COLO829 (cell line): Measurements from ENCODE around the gene PTTG1IP.
A peak's percentile ranks its signal among the peaks of the same experiment; 100 is the strongest.

Experiments used
- DNase-seq: peaks from one replicate; pipeline ENCODE4 v3.0.0; 2012; ENCODE audit warnings: low spot score

Gene PTTG1IP

GRCh38 chr21:44865561-44866280 lies 7.8 kb downstream of the PTTG1IP start:
- peak; percentile 75 for DNase-seq

GRCh38 chr21:44862869-44863685 lies 10.4 kb downstream of the PTTG1IP start:
- no peak for DNase-seq

GRCh38 chr21:44858791-44859190 lies 14.7 kb downstream of the PTTG1IP start:
- no peak for DNase-seq

GRCh38 chr21:44858291-44858690 lies 15.2 kb downstream of the PTTG1IP start:
- DNase-seq = no peak

GRCh38 chr21:44857127-44857892 lies 16.2 kb downstream of the PTTG1IP start:
- DNase-seq = no peak

DNA sequence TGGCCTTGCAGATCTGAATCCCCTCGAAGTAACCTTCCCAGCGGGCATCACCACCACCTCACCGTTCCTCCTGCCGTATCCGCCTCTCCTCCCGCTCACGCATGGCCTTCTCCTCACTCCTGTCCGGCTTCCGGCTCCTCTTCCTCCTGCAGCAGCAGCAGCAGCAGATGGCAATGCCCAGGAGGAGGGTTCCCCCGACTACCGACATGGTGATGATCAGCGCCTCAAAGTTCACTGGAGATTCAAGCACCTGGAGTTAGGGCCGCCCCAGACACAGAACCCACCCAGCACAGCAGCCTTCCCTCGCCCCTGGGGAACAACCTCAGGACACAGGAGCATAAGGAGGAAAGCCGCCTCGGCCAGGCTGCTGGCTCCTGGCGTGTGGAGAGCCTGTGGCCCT lies 17.4 kb downstream of the PTTG1IP start:
- DNase-seq = no peak

DNA sequence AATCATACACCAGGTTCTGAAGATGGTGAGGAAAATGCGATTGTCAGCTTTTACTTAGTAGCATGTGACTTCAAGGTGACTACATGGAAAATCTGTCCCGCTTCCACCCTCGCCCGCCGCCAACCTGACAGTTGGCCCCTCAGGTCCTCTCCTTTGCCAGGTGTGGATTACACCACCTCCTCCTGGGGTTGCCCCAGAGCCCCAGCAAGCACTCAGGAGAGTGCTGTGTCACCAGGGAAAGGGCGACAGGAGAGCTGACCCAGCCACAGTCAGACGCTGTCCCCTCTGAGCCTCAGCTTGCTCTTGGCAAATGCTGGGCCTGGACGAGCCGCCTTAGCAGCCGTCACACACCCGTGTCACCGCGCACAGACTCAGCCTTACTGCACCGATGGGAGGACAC lies 17.9 kb downstream of the PTTG1IP start:
- DNase-seq = no peak

GRCh38 chr21:44854664-44855446 lies 18.6 kb downstream of the PTTG1IP start:
- no peak for DNase-seq

GRCh38 chr21:44854391-44854663 lies 19.2 kb downstream of the PTTG1IP start:
- no peak for DNase-seq

DNA sequence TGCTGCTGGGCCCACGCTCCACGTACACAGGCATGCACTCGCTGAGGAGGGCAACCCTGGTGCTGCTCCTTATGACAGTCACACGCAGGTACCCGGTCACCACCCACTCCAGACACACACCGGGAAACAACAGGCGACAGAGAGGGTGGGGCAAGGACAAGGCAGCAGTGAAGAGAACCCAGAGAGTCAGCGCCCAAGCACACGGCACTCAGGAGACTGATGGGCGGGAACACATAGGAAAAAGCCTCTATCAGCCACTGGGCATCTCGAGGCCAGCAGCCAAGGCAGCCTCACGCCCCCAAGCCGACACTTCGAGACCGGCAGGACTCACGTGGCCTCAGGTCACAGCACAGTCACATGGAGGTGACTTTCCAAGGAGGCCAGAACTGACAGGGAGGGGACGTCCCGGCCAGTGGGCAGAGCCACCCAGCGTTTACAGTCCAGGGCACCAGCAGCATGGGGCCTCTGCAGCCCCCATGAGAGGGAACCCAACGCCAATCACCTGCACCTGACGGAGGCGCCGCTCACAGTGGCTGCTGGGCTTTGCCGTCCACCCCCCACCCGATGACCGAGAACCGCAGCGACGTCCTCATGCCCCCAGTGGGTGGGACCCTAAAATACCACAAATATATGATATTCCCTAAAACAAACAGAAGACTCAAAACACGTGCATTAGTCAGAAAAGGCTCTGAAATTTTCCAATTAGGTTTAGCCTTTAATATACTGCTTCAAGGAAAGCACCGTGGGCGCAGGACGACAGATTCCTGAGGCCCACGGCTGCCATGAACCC lies 19.7 kb downstream of the PTTG1IP start:
- no peak for DNase-seq

GRCh38 chr21:44850905-44851657 lies 22.4 kb downstream of the PTTG1IP start:
- DNase-seq = no peak

DNA sequence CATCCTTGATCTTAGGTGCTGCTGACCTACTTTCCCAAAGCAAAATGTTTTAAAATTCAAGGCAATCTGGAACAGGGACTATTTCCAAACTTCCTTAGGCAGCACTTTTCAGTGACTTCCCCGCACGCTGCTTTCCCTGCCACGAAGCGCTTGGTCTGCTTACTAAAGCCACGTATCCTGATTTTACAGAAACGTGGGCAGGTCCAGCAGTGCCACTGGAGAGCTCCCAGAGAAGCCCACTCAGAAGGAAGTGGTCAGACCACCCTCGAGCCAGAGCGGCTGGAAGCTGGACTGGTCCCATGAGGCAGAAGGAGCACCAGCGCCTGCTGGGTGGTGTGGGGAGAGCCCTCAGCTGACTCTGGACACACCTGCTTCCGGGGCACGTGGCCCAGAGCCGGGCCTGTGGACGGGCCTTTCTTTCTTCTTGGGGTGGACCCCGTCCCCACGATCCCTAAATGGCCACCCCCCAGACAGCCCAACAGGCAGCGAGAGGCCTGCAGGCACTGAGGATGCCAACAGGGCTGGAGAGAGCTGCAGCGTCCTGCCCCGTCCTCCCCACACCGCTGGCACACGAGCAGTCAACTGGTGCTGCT lies 23.2 kb downstream of the PTTG1IP start:
- no peak for DNase-seq

DNA sequence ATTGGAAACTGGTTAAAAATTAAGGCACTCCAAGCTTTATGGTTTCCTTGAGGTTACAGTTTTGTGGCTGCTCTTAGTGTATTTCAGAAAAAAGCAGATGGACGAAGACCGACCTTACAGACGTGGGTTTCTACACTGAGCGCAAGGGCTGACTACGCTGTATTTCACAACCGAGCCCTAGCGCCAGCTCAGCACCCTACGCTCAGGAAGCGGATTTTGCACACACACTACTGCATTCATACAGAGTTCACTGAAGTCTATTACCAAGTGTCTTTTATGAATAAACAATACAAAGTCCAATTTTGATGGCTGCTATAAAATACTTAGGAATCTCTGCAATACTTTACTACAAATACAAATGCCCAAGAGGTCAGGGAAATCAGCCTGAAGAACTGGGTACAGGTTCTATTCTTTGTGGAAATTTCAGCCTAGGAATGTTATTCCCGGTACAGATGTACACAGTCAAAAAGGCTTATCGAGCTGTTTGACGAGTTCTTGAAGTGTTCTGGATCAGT lies 23.8 kb downstream of the PTTG1IP start:
- DNase-seq = peak; percentile 57

DNA sequence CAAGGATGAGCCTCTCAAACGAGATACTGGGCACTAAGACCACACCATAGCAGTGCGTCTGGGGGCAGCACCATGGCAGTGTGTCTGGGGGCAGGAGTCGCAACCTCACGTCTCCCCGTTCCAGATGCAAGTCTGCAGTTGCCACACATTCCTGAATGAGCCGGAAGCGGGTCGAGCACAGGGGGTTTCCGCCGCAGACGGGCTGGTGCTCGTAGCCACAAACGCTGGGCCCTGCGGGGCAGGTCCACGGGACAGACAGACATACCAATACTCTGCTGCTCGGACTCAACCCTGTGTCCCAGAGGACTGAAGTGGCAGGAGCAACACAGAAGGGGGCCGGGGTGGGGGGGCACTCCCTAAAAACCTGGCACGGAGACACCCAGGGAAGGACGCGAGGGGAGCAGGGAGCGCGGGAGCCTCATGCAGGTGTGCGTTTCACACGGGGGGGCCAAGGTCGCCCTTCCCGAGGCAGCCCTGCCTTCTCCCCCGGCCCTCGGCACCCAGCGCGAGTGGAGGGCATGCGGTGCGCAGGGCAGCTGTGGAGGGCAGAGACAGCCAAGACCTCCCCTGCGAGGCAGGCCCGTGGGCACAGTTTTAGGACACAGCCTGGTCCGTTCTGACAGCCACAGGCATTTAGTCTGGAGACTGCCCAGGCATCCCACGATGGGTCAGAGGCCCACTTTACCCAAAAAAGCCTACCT lies 24.5 kb downstream of the PTTG1IP start:
- no peak for DNase-seq

DNA sequence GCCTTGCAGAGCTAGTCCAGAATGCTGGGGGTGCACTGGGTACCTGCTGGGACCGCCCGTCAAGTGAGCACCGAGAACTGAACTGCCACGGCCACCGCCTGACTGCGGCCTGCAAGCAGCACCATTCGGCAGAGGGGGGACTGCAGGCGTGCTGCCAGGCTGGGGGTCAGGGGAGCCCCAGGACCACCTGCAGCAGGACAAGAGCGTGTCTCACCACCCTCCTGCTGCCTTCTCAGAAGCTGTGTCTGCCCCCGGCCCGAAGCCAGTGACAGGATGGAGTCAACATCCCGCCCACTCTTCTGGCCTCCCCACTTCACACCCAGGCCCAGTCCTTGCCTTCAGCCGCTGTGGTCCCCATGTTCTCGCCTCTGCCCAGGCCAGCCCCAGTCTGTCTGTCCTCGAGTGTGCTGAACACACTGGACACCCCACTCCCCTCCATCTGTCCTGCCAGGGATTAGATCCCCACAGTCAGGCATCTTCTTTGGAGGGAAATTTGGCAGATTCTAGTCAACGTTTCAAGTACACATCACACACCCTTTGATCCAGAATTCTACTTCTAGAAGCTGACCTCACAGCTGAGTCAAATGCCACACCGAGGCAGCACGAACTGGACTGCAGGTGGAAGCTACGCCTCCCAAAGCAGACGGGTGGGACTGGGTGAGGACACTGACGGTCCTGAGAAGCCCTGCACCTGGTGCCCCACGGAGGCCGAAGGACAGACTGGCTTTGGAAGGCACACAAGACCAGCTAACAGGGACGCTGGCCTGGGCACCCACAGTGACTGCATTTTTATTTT lies 26.0 kb downstream of the PTTG1IP start:
- DNase-seq = no peak

DNA sequence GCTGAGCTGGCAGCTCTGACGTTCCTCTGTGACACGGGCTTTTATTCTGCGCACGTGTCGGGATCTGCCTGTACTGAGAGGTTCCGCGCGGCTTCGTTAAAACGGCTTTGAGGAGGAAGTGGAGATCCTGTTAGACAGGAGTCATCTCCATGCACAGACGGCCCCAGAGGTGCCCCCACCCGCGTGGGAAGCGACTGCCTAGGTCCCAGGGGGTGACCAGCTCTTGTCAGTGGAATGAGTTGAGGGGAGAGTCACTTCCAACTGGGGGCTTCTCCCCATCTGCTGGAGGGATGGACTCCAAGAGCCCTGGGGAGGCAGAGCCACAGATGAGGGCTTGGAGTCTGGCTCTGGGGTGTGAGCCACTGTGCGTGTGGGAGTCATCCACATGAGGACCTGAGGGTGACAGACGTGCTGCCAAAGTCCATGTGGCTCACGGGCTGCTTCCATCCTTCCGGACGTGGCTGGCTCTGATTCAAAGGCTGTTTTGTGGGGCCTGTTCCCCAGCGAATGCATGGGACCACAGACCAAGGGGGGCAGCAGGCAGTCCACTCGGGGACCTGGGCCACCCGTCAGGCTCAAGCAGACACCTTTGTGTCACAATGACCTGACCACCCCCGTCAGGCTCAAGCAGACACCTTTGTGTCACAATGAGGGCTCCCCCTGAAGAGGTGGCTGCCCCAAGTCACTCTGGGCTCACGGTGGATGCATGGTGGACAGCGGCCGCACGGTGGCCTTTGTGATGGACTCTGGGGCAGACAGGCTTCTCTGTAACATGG lies 26.8 kb downstream of the PTTG1IP start:
- no peak for DNase-seq

- peak; percentile 9 for DNase-seq
Observed at GRCh38 chr21:44846224-44846484, 27.3 kb downstream of the PTTG1IP start.
